C1 segment of cervical spinal cord (tissue), 14 donors: ENCODE data around the gene ARHGAP35.
"Not testable (repeated sequence)": the region's sequence is repeated elsewhere in the genome, so short reads cannot be mapped to it uniquely, and the experiment has no call there.

ENCODE experiments used
- DNase-seq, 14 donors: peaks; one replicate each; lab custom pipeline; 2025; lab: John Stamatoyannopoulos, UW

Gene ARHGAP35

GRCh38 chr19:46842791-46843190, 18.0 kb upstream of the ARHGAP35 start:
- no peak for DNase-seq

GRCh38 chr19:46844067-46844489, 16.7 kb upstream of the ARHGAP35 start:
- no peak for DNase-seq

GRCh38 chr19:46845959-46846459, 14.8 kb upstream of the ARHGAP35 start:
- no peak for DNase-seq

GRCh38 chr19:46847528-46847927, 13.3 kb upstream of the ARHGAP35 start:
- no peak for DNase-seq

GRCh38 chr19:46848389-46848788, 12.4 kb upstream of the ARHGAP35 start:
- no peak for DNase-seq

- DNase-seq = no peak
Observed at GRCh38 chr19:46849610-46850009, 11.2 kb upstream of the ARHGAP35 start.

- DNase-seq = peak; percentile 77 to 99 (median 95)
Observed at GRCh38 chr19:46850228-46851203, 10.3 kb upstream of the ARHGAP35 start, which contains the start of gene AP2S1. TSS of gene AP2S1 (minus strand) at chr19:46850846. CDS start at chr19:46850766, 80 bp downstream.

GRCh38 chr19:46852830-46853229, 8.0 kb upstream of the ARHGAP35 start:
- no peak for DNase-seq

- not testable (repeated sequence) for DNase-seq
Observed at GRCh38 chr19:46854698-46855097, 6.1 kb upstream of the ARHGAP35 start.

GRCh38 chr19:46856062-46857022, 4.5 kb upstream of the ARHGAP35 start:
- DNase-seq = peak; percentile 68 to 96 (median 90)

GRCh38 chr19:46859637-46860124, 1.1 kb upstream of the ARHGAP35 start:
- no peak for DNase-seq

- DNase-seq = peak; percentile 70 to 98 (median 95)
Observed at GRCh38 chr19:46860125-46860845, 512 bp upstream of the ARHGAP35 start.

GRCh38 chr19:46861691-46862502, 1.1 kb downstream of the ARHGAP35 start:
- peak in 9 of 14 donors; percentile 25 to 68 (median 36) for DNase-seq

- DNase-seq = peak in 2 of 14 donors; percentile 43 to 46
Observed at GRCh38 chr19:46862503-46862834, 1.7 kb downstream of the ARHGAP35 start.

- DNase-seq = peak in 3 of 14 donors; percentile 12 to 20 (median 15)
Observed at GRCh38 chr19:46862974-46863632, 2.3 kb downstream of the ARHGAP35 start.

GRCh38 chr19:46863818-46864629, 3.2 kb downstream of the ARHGAP35 start:
- DNase-seq = peak in 6 of 14 donors; percentile 10 to 31 (median 14)

- peak in 1 of 14 donors; percentile 4 for DNase-seq
Observed at GRCh38 chr19:46866407-46867136, 5.8 kb downstream of the ARHGAP35 start.

- DNase-seq = no peak
Observed at GRCh38 chr19:46867170-46867569, 6.4 kb downstream of the ARHGAP35 start.
